ENCODE measurements around the gene BABAM2. TPM values are rescaled to one million over a fixed set of nuclear protein-coding genes. Genes with fewer than 3 reads are reported as not detected.

The BABAM2 gene
- total RNA-seq, 1 donor = 38.4 TPM

GRCh38 chr2:28172114-28172898 lies 281.8 kb downstream of the BABAM2 start:
- Histone ChIP-seq H3K4me3 (ENCODE audit: low read length) (no peak overlapping the region), H3K27me3 (ENCODE audit: insufficient read depth, low read length) (no peaks in the 10 kb centered on the region), H3K4me1 (ENCODE audit: insufficient read depth, low read length) (no peaks in the 10 kb centered on the region), H3K9me3 (ENCODE audit: low read depth, low read length) (peaks cover 9% of the 10 kb centered on the region)

DNA sequence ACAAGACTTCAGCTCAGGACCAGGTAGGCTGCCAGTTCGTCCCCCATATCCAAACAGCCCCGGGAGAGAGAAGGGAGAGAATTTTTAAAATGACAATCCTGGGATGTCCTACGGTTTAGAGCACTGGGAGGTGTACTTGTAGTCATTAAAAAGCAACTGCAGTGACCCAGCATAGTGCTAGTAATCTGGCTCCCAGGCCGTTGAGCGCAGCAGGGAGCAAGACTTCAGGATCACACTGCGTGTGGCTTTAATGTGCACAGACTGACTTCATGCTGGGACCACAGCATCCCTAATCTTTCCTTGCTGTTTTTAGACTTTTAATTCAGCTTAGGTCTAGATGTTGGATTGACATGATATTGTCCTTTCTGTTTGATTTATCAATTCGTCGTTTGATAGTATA lies 282.8 kb downstream of the BABAM2 start:
- Histone ChIP-seq H3K27me3 (ENCODE audit: insufficient read depth, low read length) (no peaks in the 10 kb centered on the region), H3K4me3 (ENCODE audit: low read length) (no peak overlapping the region), H3K4me1 (ENCODE audit: insufficient read depth, low read length) (no peaks in the 10 kb centered on the region), H3K9me3 (ENCODE audit: low read depth, low read length) (peaks cover 17% of the 10 kb centered on the region)

GRCh38 chr2:28174211-28174610 lies 283.7 kb downstream of the BABAM2 start:
- H3K4me3 ChIP-seq (ENCODE audit: low read length) = no peak overlapping the region
- no peaks in the 10 kb centered on the region for H3K4me1 ChIP-seq (ENCODE audit: insufficient read depth, low read length)
- H3K27me3 ChIP-seq (ENCODE audit: insufficient read depth, low read length) = no peaks in the 10 kb centered on the region
- H3K9me3 ChIP-seq (ENCODE audit: low read depth, low read length) = peaks cover 17% of the 10 kb centered on the region

GRCh38 chr2:28175028-28175427 lies 284.5 kb downstream of the BABAM2 start:
- Histone ChIP-seq H3K9me3 (ENCODE audit: low read depth, low read length) (peaks cover 17% of the 10 kb centered on the region), H3K4me1 (ENCODE audit: insufficient read depth, low read length) (no peaks in the 10 kb centered on the region), H3K27me3 (ENCODE audit: insufficient read depth, low read length) (no peaks in the 10 kb centered on the region), H3K4me3 (ENCODE audit: low read length) (no peak overlapping the region)

- no peaks in the 10 kb centered on the region for H3K4me1 ChIP-seq (ENCODE audit: insufficient read depth, low read length)
- no peak overlapping the region for H3K4me3 ChIP-seq (ENCODE audit: low read length)
- H3K27me3 ChIP-seq (ENCODE audit: insufficient read depth, low read length) = no peaks in the 10 kb centered on the region
- peaks cover 17% of the 10 kb centered on the region for H3K9me3 ChIP-seq (ENCODE audit: low read depth, low read length)
Measured at GRCh38 chr2:28178946-28179345, 288.4 kb downstream of the BABAM2 start.

DNA sequence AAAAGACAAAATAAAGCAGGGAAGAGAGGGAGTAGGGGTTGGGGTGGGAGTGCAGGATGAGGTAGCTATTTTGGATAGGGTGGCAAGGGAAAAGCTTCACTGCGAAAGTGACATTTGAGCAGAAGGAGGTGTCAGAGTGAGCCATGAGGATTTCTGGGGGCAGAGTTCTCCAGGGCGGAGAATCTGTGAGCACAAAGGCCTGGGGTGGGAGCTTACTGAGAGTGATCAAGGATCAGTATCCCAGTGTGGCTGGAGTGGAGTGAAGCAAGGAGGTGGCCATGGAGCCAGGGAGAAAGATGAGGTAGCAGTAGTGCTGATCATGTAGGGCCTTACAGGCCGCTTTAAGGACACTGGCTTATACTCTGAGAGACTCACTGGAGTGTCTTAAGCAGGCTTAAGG lies 291.3 kb downstream of the BABAM2 start:
- no peak overlapping the region for H3K4me3 ChIP-seq (ENCODE audit: low read length)

DNA sequence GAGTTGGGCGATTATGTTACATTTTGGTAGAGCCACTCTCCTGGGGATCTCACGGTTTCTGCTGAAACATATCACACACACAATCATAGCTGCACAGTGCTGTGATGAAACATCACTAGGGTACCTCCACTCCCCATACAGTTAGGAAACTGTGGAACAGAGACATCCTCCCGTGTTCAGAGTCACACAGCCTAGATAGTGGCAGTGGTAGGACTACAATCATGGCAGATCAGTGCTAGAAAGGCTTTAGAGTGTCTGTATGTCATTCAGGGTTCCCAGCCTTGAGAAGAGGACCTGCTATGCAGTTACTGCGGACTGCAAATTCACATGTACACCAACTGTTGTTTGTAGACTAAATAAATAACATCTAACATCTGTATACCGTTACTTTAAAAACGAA lies 291.8 kb downstream of the BABAM2 start:
- H3K27me3 ChIP-seq (ENCODE audit: insufficient read depth, low read length) = no peaks in the 10 kb centered on the region
- no peaks in the 10 kb centered on the region for H3K4me1 ChIP-seq (ENCODE audit: insufficient read depth, low read length)
- H3K4me3 ChIP-seq (ENCODE audit: low read length) = no peak overlapping the region
- peaks cover 8% of the 10 kb centered on the region for H3K9me3 ChIP-seq (ENCODE audit: low read depth, low read length)

More for the DNA sequence above, 291.3 kb downstream of the BABAM2 start:
- Histone ChIP-seq H3K9me3 (ENCODE audit: low read depth, low read length) (peaks cover 13% of the 10 kb centered on the region), H3K27me3 (ENCODE audit: insufficient read depth, low read length) (no peaks in the 10 kb centered on the region), H3K4me1 (ENCODE audit: insufficient read depth, low read length) (no peaks in the 10 kb centered on the region)

GRCh38 chr2:28185153-28185552 lies 294.6 kb downstream of the BABAM2 start:
- H3K4me3 ChIP-seq (ENCODE audit: low read length) = no peak overlapping the region
- no peaks in the 10 kb centered on the region for H3K4me1 ChIP-seq (ENCODE audit: insufficient read depth, low read length)
- H3K27me3 ChIP-seq (ENCODE audit: insufficient read depth, low read length) = no peaks in the 10 kb centered on the region
- H3K9me3 ChIP-seq (ENCODE audit: low read depth, low read length) = no peaks in the 10 kb centered on the region

DNA sequence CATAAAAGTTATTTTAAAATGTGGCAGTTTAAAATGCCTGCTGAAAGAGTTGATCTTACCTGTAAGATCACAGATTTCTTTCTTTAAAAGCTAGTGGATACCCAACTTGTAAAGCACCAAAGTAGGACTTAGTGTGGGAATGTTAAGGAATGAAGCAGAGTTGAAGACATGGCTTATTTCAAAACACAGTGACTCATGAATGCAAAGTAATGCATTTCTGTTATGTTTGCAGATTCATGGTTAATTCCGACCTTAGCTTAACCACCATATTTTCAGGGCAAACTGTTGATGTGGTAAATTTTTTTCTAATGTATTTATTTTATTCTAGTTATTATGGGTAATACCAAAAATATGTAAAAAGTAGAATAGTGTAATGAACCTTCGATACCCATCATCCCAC lies 295.4 kb downstream of the BABAM2 start:
- H3K4me1 ChIP-seq (ENCODE audit: insufficient read depth, low read length) = no peaks in the 10 kb centered on the region
- no peaks in the 10 kb centered on the region for H3K27me3 ChIP-seq (ENCODE audit: insufficient read depth, low read length)
- H3K9me3 ChIP-seq (ENCODE audit: low read depth, low read length) = no peaks in the 10 kb centered on the region
- no peak overlapping the region for H3K4me3 ChIP-seq (ENCODE audit: low read length)

DNA sequence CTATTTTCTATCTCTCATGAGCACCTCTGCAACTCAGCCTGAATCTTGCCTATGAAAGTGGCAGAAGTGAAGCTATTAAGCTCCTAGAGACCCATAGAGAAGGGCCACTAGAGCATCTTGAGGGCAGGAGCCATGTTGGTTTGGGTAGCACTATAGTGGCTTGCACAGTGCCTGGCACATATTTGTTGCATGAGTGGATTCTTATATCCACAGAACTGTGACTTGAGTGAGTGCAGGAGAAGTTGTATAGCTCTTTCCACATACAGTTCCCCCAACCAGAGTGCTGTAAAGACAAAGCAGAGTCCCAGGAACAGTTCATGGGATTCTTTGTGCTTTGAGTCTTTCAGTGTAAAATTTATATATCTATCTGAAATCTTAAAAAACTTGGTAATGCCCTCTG lies 296.7 kb downstream of the BABAM2 start:
- no peaks in the 10 kb centered on the region for H3K27me3 ChIP-seq (ENCODE audit: insufficient read depth, low read length)
- H3K4me1 ChIP-seq (ENCODE audit: insufficient read depth, low read length) = no peaks in the 10 kb centered on the region
- H3K4me3 ChIP-seq (ENCODE audit: low read length) = no peak overlapping the region
- H3K9me3 ChIP-seq (ENCODE audit: low read depth, low read length) = no peaks in the 10 kb centered on the region

GRCh38 chr2:28188436-28188835 lies 297.9 kb downstream of the BABAM2 start:
- H3K4me1 ChIP-seq (ENCODE audit: insufficient read depth, low read length) = no peaks in the 10 kb centered on the region
- no peaks in the 10 kb centered on the region for H3K27me3 ChIP-seq (ENCODE audit: insufficient read depth, low read length)
- H3K9me3 ChIP-seq (ENCODE audit: low read depth, low read length) = no peaks in the 10 kb centered on the region
- no peak overlapping the region for H3K4me3 ChIP-seq (ENCODE audit: low read length)

GRCh38 chr2:28193630-28194403 lies 303.3 kb downstream of the BABAM2 start:
- peaks cover 6% of the 10 kb centered on the region for H3K4me1 ChIP-seq (ENCODE audit: insufficient read depth, low read length)
- no peaks in the 10 kb centered on the region for H3K9me3 ChIP-seq (ENCODE audit: low read depth, low read length)
- H3K4me3 ChIP-seq (ENCODE audit: low read length) = no peak overlapping the region
- no peaks in the 10 kb centered on the region for H3K27me3 ChIP-seq (ENCODE audit: insufficient read depth, low read length)

DNA sequence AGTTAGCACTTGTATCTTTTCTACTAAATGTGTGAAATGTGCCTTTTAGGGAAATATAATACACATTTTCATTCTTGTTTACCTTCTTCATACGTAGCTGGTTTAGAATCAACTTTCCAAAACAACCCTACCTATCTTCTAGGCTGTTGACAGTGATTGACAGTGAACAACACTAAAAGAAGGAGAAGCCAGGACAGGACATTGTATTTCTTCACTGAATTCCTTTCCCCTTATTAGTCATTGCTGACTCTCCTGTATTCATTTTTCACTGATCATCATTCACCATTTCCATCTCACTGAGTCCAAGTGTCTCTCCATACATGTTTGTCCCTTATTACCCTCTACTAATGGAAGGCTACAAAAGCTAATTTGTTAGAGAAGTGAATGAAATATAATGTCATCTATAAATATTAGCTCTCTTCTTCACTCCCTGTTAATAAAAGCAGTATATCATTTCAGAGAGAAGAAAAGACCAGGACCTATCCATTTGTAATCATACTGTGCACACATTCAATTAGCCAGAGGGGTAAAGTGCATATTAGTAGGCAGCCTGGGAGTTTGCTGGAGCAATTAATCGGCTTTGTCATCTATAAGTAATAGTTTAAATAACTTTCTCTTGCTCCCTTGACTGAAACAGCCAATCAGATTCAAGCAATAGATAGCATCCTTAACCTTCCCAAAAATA lies 309.6 kb downstream of the BABAM2 start:
- no peaks in the 10 kb centered on the region for H3K9me3 ChIP-seq (ENCODE audit: low read depth, low read length)
- no peak overlapping the region for H3K4me3 ChIP-seq (ENCODE audit: low read length)
- H3K27me3 ChIP-seq (ENCODE audit: insufficient read depth, low read length) = no peaks in the 10 kb centered on the region
- H3K4me1 ChIP-seq (ENCODE audit: insufficient read depth, low read length) = no peaks in the 10 kb centered on the region

DNA sequence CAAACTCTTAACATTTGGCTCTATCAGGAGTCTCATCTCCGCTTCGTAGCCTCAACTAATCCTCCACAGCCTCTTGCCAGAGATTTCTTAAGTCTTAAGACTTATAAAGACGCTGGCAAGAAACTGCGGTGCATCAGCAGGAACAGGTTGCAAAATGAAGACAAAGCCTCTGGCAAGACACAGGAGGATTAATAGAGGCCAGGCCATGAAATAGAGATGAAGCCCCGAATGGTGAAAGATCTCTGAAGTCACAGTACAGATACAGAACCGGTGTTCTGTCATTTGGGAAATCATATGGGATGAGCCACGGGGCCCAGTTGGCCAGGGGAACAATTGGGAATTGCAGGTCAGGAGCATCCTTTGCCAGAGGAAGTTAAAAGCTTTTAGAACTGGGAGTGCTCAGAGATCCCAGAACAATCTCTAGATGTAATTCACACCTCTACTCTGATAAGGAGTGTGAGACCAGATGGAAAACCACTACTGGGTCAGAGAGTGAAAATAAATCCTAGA lies 311.2 kb downstream of the BABAM2 start:
- Histone ChIP-seq H3K4me3 (ENCODE audit: low read length) (no peak overlapping the region), H3K4me1 (ENCODE audit: insufficient read depth, low read length) (no peaks in the 10 kb centered on the region), H3K27me3 (ENCODE audit: insufficient read depth, low read length) (no peaks in the 10 kb centered on the region), H3K9me3 (ENCODE audit: low read depth, low read length) (no peaks in the 10 kb centered on the region)

DNA sequence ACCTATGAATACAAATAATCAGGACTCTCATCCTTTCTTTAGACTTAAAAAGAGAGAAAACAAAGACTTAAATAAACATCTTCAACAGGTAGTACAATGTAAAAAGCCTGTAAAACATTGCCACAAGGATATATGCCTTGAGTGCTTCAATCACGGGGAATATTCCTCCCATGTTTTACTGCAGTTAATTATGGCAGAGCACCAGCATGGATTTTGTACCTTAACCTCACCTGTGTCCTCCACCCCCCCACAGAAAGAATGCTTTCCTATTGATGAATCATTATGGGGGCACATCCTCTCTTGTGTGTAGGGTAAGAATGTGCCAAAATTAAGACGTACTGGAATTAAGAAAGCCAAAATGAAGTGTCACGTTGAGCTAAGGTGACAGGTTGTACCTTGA lies 312.2 kb downstream of the BABAM2 start:
- Histone ChIP-seq H3K4me1 (ENCODE audit: insufficient read depth, low read length) (no peaks in the 10 kb centered on the region), H3K9me3 (ENCODE audit: low read depth, low read length) (no peaks in the 10 kb centered on the region), H3K27me3 (ENCODE audit: insufficient read depth, low read length) (no peaks in the 10 kb centered on the region), H3K4me3 (ENCODE audit: low read length) (no peak overlapping the region)

All from mononuclear cell (primary cell).